Measurements from ENCODE around the gene FABP7.

DNA sequence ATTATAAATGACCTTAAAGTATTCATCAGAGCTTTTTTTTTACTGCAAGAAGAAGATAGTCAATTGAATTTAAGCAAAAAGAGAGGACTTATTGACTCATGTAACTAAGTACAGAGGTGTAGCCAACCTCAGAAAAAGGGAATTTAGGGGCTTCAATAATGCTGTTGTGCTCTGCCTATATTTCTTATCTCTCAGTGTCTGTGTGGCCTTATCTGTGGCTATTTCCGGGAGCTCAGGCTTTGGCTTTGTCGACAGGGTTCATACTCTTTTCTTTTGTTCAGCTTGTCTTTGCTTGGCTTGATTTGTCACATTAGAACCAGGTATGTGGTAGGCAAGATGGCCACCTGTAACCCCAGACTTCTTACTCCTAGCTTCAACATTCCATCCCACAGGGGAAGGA is 38.6 kb upstream of the FABP7 start:
- TF ChIP-seq, protein P1, sequence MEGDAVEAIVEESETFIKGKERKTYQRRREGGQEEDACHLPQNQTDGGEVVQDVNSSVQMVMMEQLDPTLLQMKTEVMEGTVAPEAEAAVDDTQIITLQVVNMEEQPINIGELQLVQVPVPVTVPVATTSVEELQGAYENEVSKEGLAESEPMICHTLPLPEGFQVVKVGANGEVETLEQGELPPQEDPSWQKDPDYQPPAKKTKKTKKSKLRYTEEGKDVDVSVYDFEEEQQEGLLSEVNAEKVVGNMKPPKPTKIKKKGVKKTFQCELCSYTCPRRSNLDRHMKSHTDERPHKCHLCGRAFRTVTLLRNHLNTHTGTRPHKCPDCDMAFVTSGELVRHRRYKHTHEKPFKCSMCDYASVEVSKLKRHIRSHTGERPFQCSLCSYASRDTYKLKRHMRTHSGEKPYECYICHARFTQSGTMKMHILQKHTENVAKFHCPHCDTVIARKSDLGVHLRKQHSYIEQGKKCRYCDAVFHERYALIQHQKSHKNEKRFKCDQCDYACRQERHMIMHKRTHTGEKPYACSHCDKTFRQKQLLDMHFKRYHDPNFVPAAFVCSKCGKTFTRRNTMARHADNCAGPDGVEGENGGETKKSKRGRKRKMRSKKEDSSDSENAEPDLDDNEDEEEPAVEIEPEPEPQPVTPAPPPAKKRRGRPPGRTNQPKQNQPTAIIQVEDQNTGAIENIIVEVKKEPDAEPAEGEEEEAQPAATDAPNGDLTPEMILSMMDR (IDR thresholded peaks at IDR 0.05): no peak
- TF ChIP-seq EP300 (IDR thresholded peaks at IDR 0.05) (no peak), POLR2AphosphoS5 (IDR thresholded peaks at IDR 0.05) (no peak), POLR2A (IDR thresholded peaks at IDR 0.05) (no peak)

Measured in stomach (tissue), 4 donors.